ENCODE measurements around the gene TBC1D1.

The TBC1D1 gene

DNA sequence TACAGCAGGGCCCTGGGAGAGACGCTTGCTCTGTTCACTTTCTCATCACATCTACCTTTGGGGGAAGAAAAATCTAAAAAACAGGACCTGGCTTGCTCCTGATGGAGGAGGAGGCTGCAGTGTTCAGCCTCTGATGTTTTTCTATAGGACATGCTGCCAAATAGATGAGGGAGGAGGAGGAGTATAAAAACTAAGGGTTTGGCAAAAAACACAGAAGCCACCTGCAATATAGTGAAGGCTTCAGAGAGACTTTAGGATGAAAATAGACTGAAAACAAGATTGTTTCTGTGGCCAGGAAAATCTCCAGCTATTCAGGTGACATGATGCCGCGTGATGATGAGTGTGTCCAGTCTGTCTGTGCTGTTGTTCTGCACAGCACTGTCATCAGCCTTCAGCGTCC, 229.9 kb downstream of the TBC1D1 start:
- no peak overlapping the region for H3K4me3 ChIP-seq (ENCODE audit: low read length)
- DNase-seq (ENCODE audit: low read depth): no peak
- TF ChIP-seq, protein P1, sequence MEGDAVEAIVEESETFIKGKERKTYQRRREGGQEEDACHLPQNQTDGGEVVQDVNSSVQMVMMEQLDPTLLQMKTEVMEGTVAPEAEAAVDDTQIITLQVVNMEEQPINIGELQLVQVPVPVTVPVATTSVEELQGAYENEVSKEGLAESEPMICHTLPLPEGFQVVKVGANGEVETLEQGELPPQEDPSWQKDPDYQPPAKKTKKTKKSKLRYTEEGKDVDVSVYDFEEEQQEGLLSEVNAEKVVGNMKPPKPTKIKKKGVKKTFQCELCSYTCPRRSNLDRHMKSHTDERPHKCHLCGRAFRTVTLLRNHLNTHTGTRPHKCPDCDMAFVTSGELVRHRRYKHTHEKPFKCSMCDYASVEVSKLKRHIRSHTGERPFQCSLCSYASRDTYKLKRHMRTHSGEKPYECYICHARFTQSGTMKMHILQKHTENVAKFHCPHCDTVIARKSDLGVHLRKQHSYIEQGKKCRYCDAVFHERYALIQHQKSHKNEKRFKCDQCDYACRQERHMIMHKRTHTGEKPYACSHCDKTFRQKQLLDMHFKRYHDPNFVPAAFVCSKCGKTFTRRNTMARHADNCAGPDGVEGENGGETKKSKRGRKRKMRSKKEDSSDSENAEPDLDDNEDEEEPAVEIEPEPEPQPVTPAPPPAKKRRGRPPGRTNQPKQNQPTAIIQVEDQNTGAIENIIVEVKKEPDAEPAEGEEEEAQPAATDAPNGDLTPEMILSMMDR (IDR thresholded peaks at IDR 0.05; ENCODE audit: insufficient read depth, low read depth, low read length, missing control alignments): no peak

DNA sequence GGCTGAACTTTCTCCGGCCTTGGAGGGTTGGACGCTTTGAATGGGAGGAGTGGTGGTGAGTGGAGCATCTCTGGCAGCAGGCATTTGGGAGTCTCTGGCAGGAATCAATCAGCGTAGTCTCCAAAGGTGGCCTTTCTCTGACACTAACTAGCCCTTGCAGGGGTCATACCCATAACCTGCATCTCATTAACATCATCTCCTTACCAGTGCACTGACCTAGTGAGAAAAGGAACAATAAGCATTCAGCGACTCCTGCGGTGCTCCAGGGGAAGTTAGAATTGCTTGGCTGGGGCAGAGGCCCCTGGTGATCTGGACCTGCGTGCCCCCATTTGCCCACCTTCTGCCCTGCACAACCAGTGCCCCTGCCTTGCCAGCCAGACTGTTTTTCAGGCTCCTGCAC, 231.2 kb downstream of the TBC1D1 start:
- no peak overlapping the region for H3K4me3 ChIP-seq (ENCODE audit: low read length)
- DNase-seq (ENCODE audit: low read depth): no peak
- TF ChIP-seq, protein P1 (IDR thresholded peaks at IDR 0.05; ENCODE audit: insufficient read depth, low read depth, low read length, missing control alignments): no peak

DNA sequence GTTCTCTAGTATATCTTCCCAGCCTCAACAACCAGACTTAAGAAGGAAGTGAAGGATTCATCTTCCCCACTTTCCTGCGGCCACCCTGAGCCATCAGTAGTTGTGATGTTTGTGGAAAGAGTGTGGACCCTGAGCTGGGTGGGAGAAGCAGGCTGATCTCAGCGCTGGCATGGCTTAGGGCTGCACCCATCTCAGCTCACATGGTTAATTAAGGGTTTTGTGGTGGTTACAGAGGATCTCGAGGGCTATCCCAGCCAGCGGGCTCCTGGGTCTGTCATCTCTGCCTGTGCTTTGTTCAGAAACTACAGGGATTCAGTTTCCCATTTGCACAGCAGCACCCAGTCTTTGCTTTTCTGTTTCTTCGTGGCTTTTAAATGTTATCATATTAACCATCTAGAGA, 232.7 kb downstream of the TBC1D1 start:
- TF ChIP-seq, protein P1 (IDR thresholded peaks at IDR 0.05; ENCODE audit: insufficient read depth, low read depth, low read length, missing control alignments): no peak
- DNase-seq (ENCODE audit: low read depth): no peak
- no peak overlapping the region for H3K4me3 ChIP-seq (ENCODE audit: low read length)

DNA sequence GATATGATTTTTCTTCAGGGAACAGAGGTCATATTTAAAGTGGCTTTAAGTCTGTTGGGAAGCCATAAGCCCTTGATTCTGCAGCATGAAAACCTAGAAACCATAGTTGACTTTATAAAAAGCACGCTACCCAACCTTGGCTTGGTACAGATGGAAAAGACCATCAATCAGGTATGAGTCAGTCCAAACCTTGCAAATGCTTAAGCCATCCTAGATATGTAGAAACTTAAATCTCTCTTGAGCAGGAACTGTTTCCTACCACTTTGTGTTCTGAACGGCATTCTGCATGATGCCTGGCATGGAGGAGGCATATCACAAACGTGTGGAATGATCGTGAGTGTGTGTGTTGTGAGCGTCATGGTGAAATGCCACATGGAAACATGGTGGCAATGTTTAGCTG, 234.1 kb downstream of the TBC1D1 start:
- H3K4me3 ChIP-seq (ENCODE audit: low read length): no peak overlapping the region
- no peak for DNase-seq (ENCODE audit: low read depth)
- TF ChIP-seq, protein P1 (IDR thresholded peaks at IDR 0.05; ENCODE audit: insufficient read depth, low read depth, low read length, missing control alignments): no peak

DNA sequence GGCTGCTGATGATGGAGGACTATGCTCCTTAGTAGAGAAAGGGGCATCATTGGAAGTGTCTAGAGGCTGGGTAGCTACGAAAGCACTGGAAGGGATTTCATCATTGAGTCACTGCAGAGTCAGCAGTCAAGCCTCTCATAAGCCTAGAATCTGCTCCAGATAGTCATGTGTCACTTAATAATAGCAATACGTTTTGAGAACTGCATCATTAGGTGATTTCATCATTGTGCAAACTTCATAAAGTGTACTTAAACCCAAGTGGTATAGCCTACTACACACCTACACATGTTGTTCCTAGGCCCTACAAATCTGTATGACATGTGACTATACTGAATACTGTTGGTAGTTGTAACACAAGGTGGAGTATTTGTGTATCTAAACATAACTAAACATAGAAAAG, 234.9 kb downstream of the TBC1D1 start:
- peak; percentile 88 for DNase-seq (ENCODE audit: low read depth)
- TF ChIP-seq, protein P1 (IDR thresholded peaks at IDR 0.05; ENCODE audit: insufficient read depth, low read depth, low read length, missing control alignments): no peak
- H3K4me3 ChIP-seq (ENCODE audit: low read length): no peak overlapping the region

DNA sequence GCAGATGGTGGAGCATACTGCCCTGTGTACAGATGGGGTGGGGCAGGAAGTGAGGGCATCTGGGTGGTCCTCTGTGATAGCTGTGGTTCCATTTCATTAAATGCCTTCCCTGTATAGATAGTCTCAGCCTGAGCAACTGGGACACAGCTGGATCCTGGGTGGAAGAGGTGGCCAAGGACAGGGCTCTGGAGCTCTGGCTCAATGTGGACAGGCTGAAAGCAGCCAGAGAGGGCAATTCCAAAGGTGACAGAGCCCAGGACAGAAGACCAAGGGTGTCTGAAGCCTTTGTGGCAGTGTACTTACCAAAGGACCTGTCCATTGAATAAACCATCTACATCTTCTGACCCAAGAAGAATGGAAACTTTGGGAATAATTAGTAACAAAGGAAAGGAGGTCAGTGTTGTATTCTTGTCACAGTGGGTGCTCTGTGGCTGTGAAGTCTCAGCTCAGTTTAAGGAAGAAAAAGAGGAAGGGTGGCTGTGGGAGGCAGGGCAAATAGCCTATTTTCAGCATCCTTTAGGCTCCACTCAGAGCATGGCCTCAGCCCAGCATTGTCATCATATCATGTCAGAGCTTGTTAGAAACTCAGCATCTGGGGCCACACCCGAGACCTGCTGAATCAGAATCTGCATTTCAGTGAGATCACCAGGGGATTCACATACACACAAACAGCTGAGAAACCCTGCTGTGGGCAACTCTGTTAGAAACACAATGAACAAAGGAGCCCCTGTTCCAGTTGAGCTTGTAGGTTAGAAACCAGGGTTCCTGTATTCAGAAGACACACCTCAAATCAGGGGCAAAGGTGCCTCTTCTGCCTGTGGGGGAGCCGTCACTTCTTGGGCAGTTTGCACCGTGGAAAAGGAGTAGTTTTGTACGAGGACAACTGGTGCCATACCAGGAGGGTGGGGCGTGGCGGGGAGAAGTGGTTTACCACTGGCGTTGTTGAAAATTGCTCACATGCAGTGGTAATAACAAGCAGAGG, 237.9 kb downstream of the TBC1D1 start:
- TF ChIP-seq, protein P1 (IDR thresholded peaks at IDR 0.05; ENCODE audit: insufficient read depth, low read depth, low read length, missing control alignments): no peak
- H3K4me3 ChIP-seq (ENCODE audit: low read length): no peak overlapping the region
- peak; percentile 100 for DNase-seq (ENCODE audit: low read depth)
